DOHH2 (cell line): ENCODE data around the gene PLCL1.

Experiments used
- H3F3A ChIP-seq: fragments of 200-600 bp; sonication (generic), shearing (Covaris generic); 2 replicates; pipeline ENCODE4 v1.6.0; 2016; ENCODE audit warnings: antibody characterized with exemption, mild to moderate bottlenecking; ENCODE audit not compliant: control insufficient read depth, insufficient read depth
- H3K27ac ChIP-seq: fragments of 200-600 bp; sonication (generic); 2 replicates; pipeline ENCODE4 v1.5.1; 2014; ENCODE audit warnings: low read depth, mild to moderate bottlenecking, low read length, moderate library complexity
- H3K27me3 ChIP-seq: fragments of 200-600 bp; sonication (generic); 2 replicates; pipeline ENCODE4 v1.6.1; 2014; ENCODE audit warnings: mild to moderate bottlenecking, low read length, mixed read lengths; ENCODE audit not compliant: control insufficient read depth
- H3K36me3 ChIP-seq: fragments of 200-600 bp; sonication (generic); 2 replicates; pipeline ENCODE4 v1.6.1; 2014; ENCODE audit warnings: mild to moderate bottlenecking, low read length, moderate library complexity, mixed read lengths; ENCODE audit not compliant: control insufficient read depth
- H3K4me1 ChIP-seq: fragments of 200-600 bp; sonication (generic); 2 replicates; pipeline ENCODE4 v1.6.1; 2014; ENCODE audit warnings: mild to moderate bottlenecking, low read length, mixed read lengths; ENCODE audit not compliant: control insufficient read depth
- H3K4me2 ChIP-seq: fragments of 200-600 bp; sonication (generic); 2 replicates; pipeline ENCODE4 v1.6.0; 2014; ENCODE audit warnings: mild to moderate bottlenecking, low read length, moderate library complexity
- H3K4me3 ChIP-seq: fragments of 200-600 bp; sonication (generic); 2 replicates; pipeline ENCODE4 v1.5.1; 2014; ENCODE audit warnings: mild to moderate bottlenecking, low read length, mixed read lengths
- H3K79me2 ChIP-seq: fragments of 200-600 bp; sonication (generic); 2 replicates; pipeline ENCODE4 v1.6.1; 2014; ENCODE audit warnings: mild to moderate bottlenecking, low read length, mixed read lengths; ENCODE audit not compliant: control insufficient read depth
- H3K9me2 ChIP-seq: fragments of 200-600 bp; sonication (generic); replicated peaks from 2 replicates; pipeline ENCODE4 v1.6.1; 2014; ENCODE audit warnings: mild to moderate bottlenecking, low read length, mixed read lengths; ENCODE audit not compliant: control insufficient read depth
- H3K9me3 ChIP-seq: fragments of 200-600 bp; sonication (generic); 2 replicates; pipeline ENCODE4 v1.6.1; 2014; ENCODE audit warnings: antibody characterized with exemption, low read length, mixed read lengths; ENCODE audit not compliant: control insufficient read depth, insufficient read depth
- H4K20me1 ChIP-seq: fragments of 200-600 bp; sonication (generic); 2 replicates; pipeline ENCODE4 v1.6.0; 2014; ENCODE audit warnings: low read depth, mild to moderate bottlenecking, antibody characterized with exemption, low read length, moderate library complexity; ENCODE audit not compliant: control insufficient read depth, insufficient read depth
- EZH2phosphoT487 ChIP-seq: fragments of 200-600 bp; sonication (generic); IDR thresholded peaks from 2 replicates; pipeline ENCODE4 v1.6.1; 2017; ENCODE audit warnings: borderline replicate concordance, mild to moderate bottlenecking, antibody characterized with exemption, low read length, moderate library complexity, mixed read lengths
- TF ChIP-seq, protein P1 (sequence below): fragments of 200-600 bp; sonication (generic); IDR thresholded peaks from one replicate; pipeline ENCODE4 v1.5.1; 2014; ENCODE audit warnings: antibody characterized with exemption, mild to moderate bottlenecking, low read depth, low read length; ENCODE audit not compliant: poor library complexity, severe bottlenecking

PLCL1 gene

GRCh38 chr2:197975931-197976519, 171.6 kb downstream of the PLCL1 start:
- TF ChIP-seq, protein P1, sequence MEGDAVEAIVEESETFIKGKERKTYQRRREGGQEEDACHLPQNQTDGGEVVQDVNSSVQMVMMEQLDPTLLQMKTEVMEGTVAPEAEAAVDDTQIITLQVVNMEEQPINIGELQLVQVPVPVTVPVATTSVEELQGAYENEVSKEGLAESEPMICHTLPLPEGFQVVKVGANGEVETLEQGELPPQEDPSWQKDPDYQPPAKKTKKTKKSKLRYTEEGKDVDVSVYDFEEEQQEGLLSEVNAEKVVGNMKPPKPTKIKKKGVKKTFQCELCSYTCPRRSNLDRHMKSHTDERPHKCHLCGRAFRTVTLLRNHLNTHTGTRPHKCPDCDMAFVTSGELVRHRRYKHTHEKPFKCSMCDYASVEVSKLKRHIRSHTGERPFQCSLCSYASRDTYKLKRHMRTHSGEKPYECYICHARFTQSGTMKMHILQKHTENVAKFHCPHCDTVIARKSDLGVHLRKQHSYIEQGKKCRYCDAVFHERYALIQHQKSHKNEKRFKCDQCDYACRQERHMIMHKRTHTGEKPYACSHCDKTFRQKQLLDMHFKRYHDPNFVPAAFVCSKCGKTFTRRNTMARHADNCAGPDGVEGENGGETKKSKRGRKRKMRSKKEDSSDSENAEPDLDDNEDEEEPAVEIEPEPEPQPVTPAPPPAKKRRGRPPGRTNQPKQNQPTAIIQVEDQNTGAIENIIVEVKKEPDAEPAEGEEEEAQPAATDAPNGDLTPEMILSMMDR, result no peak
- no peak for TF ChIP-seq EZH2phosphoT487
- Histone ChIP-seq H3K27ac (no peak overlapping the region), H3K36me3 (no peaks in the 10 kb centered on the region), H3K4me2 (no peak overlapping the region), H3K4me1 (no peaks in the 10 kb centered on the region), H3K9me3 (no peaks in the 10 kb centered on the region), H3F3A (no peaks in the 10 kb centered on the region), H3K4me3 (no peak overlapping the region), H3K27me3 (no peaks in the 10 kb centered on the region), H3K79me2 (no peaks in the 10 kb centered on the region), H3K9me2 (no peaks in the 10 kb centered on the region), H4K20me1 (no peaks in the 10 kb centered on the region)

DNA sequence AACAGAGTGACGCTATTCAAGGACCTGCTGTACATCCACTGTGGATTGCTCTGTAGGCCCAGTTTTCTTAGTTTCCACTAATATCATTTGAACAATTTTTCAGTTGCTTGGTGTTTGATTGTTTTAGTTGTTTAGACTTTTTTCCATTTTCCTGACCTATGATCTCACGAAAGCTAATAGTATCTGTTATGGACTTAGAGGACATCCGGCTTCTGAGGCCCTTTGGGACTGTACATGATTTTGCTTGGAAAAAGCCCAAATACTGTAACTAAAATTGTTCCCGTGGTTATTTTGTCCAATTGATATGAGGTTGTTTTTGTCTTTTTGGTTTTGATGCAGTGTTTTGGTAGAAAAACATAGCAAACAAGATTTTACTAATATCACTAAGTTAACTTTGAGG, 174.6 kb downstream of the PLCL1 start:
- no peaks in the 10 kb centered on the region for H3K79me2 ChIP-seq
- H3F3A ChIP-seq, result no peaks in the 10 kb centered on the region
- H4K20me1 ChIP-seq, result no peaks in the 10 kb centered on the region
- no peaks in the 10 kb centered on the region for H3K27me3 ChIP-seq
- H3K27ac ChIP-seq, result no peak overlapping the region
- H3K36me3 ChIP-seq, result no peaks in the 10 kb centered on the region
- H3K4me3 ChIP-seq, result no peak overlapping the region
- no peaks in the 10 kb centered on the region for H3K9me2 ChIP-seq
- no peak overlapping the region for H3K4me2 ChIP-seq
- no peaks in the 10 kb centered on the region for H3K9me3 ChIP-seq
- TF ChIP-seq, protein P1, result no peak
- no peak for TF ChIP-seq EZH2phosphoT487
- H3K4me1 ChIP-seq, result no peaks in the 10 kb centered on the region

DNA sequence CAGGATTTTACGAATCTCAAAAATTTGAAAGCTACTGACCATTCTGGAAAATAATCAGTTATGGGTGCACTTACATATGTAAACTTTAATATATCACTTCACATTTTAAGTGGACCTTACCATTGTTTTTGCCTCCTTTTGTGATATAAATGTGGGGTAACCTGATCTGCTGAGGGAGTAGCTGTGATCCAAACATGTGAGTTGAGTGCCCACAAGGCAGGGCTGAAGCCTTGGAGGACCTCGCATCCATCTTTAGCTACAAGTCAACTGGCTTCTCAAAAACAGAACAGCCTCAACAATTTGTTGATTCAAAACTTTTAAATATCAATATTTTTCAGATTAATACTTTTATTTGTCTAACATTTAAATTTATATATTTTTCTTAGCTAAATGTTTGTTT, 178.2 kb downstream of the PLCL1 start:
- no peak overlapping the region for H3K4me2 ChIP-seq
- H3K36me3 ChIP-seq, result no peaks in the 10 kb centered on the region
- no peaks in the 10 kb centered on the region for H4K20me1 ChIP-seq
- no peaks in the 10 kb centered on the region for H3K79me2 ChIP-seq
- no peaks in the 10 kb centered on the region for H3K27me3 ChIP-seq
- H3K9me2 ChIP-seq, result no peaks in the 10 kb centered on the region
- TF ChIP-seq EZH2phosphoT487, result no peak
- TF ChIP-seq, protein P1, result no peak
- H3F3A ChIP-seq, result no peaks in the 10 kb centered on the region
- no peak overlapping the region for H3K27ac ChIP-seq
- H3K9me3 ChIP-seq, result no peaks in the 10 kb centered on the region
- no peak overlapping the region for H3K4me3 ChIP-seq
- H3K4me1 ChIP-seq, result no peaks in the 10 kb centered on the region
